Measurements from ENCODE around the gene IDH3G. TPM values are rescaled to one million over a fixed set of nuclear protein-coding genes. Genes with fewer than 3 reads are reported as not detected.

Gene IDH3G
- total and polyA plus RNA-seq, 2 donors (not counting 1 experiment from before 2014, with no cell fraction given): 44.6 to 55.7 TPM

GRCh38 chrX:153800746-153801145 lies 6.6 kb upstream of the IDH3G start:
- H3K27ac ChIP-seq (ENCODE audit: insufficient read depth, low read length): no peak overlapping the region
- H3K4me3 ChIP-seq (replicated peaks in 1 of 4; ENCODE audit: control extremely low read depth in 1 of 4, insufficient read depth in 1 of 4, low read depth in 3 of 4, low read length in 4 of 4): no peak overlapping the region
- no peak overlapping the region for H3K9ac ChIP-seq (ENCODE audit: insufficient read depth, low read length)
- peaks cover 8% of the 10 kb centered on the region for H3K36me3 ChIP-seq (ENCODE audit: control insufficient read depth, insufficient read depth, low read length)
- no peak overlapping the region for H3K4me2 ChIP-seq (ENCODE audit: extremely low read depth, insufficient read depth, low read length)
- no peaks in the 10 kb centered on the region for H4K20me1 ChIP-seq (ENCODE audit: control insufficient read depth, extremely low read depth, insufficient read depth, low read length)
- peaks cover 2% of the 10 kb centered on the region for H3K4me1 ChIP-seq (ENCODE audit: control insufficient read depth, extremely low read depth, insufficient read depth, low read length)
- no peak for DNase-seq (ENCODE audit: low read depth in 2 of 2)
- H3K27me3 ChIP-seq (ENCODE audit: control insufficient read depth, insufficient read depth, low read length): no peaks in the 10 kb centered on the region
- H3K79me2 ChIP-seq (ENCODE audit: control insufficient read depth, insufficient read depth, low read length): peaks cover 9% of the 10 kb centered on the region
- H2AFZ ChIP-seq (ENCODE audit: low read length): no peak overlapping the region
- no peak for TF ChIP-seq EZH2 (IDR thresholded peaks at IDR 0.05; ENCODE audit: low read length, missing control alignments)
- TF ChIP-seq, protein P1, sequence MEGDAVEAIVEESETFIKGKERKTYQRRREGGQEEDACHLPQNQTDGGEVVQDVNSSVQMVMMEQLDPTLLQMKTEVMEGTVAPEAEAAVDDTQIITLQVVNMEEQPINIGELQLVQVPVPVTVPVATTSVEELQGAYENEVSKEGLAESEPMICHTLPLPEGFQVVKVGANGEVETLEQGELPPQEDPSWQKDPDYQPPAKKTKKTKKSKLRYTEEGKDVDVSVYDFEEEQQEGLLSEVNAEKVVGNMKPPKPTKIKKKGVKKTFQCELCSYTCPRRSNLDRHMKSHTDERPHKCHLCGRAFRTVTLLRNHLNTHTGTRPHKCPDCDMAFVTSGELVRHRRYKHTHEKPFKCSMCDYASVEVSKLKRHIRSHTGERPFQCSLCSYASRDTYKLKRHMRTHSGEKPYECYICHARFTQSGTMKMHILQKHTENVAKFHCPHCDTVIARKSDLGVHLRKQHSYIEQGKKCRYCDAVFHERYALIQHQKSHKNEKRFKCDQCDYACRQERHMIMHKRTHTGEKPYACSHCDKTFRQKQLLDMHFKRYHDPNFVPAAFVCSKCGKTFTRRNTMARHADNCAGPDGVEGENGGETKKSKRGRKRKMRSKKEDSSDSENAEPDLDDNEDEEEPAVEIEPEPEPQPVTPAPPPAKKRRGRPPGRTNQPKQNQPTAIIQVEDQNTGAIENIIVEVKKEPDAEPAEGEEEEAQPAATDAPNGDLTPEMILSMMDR (conservative IDR thresholded peaks at IDR 0.05 in 1 of 2, IDR thresholded peaks at IDR 0.05 in 1 of 2; ENCODE audit: low read depth in 1 of 2, low read length in 2 of 2): no peak
- H3K9me3 ChIP-seq (ENCODE audit: control insufficient read depth, insufficient read depth, low read depth, low read length): no peaks in the 10 kb centered on the region

DNA sequence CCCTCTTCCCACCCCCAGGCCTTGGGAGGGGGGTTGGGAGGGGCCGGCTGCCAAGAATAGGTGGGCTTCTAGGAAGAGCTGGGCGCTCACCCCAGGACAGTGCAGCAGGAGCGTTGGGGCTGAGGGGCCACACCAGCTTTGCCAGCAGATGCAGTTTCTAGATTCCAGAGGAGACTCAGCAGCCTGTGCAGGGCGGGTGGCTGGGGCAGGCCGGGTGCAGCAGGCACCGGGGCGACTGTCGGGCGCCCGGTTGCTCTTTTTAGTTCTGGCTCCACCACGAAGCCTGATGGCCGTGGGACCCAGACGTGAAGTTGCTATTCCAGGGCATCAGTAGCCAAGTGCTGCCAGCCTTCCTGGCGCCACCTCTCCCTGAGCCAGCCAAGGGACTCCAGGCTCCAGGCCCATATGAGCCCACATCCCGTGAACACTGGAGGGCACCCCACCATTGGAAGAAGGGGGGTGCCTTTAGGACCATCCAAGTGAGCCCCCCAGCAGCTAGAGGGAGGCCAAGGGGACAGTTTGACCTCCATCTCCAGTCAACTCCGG lies 6.1 kb upstream of the IDH3G start:
- TF ChIP-seq, protein P1 (conservative IDR thresholded peaks at IDR 0.05 in 1 of 2, IDR thresholded peaks at IDR 0.05 in 1 of 2; ENCODE audit: low read depth in 1 of 2, low read length in 2 of 2): no peak
- no peak for TF ChIP-seq EZH2 (IDR thresholded peaks at IDR 0.05; ENCODE audit: low read length, missing control alignments)
- Histone ChIP-seq H3K4me3 (replicated peaks in 1 of 4; ENCODE audit: control extremely low read depth in 1 of 4, insufficient read depth in 1 of 4, low read depth in 3 of 4, low read length in 4 of 4) (no peak overlapping the region), H3K36me3 (ENCODE audit: control insufficient read depth, insufficient read depth, low read length) (peaks cover 8% of the 10 kb centered on the region), H3K27ac (ENCODE audit: insufficient read depth, low read length) (no peak overlapping the region), H3K9me3 (ENCODE audit: control insufficient read depth, insufficient read depth, low read depth, low read length) (no peaks in the 10 kb centered on the region), H3K4me2 (ENCODE audit: extremely low read depth, insufficient read depth, low read length) (no peak overlapping the region), H3K79me2 (ENCODE audit: control insufficient read depth, insufficient read depth, low read length) (peaks cover 14% of the 10 kb centered on the region), H2AFZ (ENCODE audit: low read length) (no peak overlapping the region), H3K9ac (ENCODE audit: insufficient read depth, low read length) (no peak overlapping the region), H4K20me1 (ENCODE audit: control insufficient read depth, extremely low read depth, insufficient read depth, low read length) (no peaks in the 10 kb centered on the region), H3K4me1 (ENCODE audit: control insufficient read depth, extremely low read depth, insufficient read depth, low read length) (peaks cover 3% of the 10 kb centered on the region), H3K27me3 (ENCODE audit: control insufficient read depth, insufficient read depth, low read length) (no peaks in the 10 kb centered on the region)
- no peak for DNase-seq (ENCODE audit: low read depth in 2 of 2)

- Histone ChIP-seq H3K4me2 (ENCODE audit: extremely low read depth, insufficient read depth, low read length) (no peak overlapping the region), H3K9ac (ENCODE audit: insufficient read depth, low read length) (no peak overlapping the region), H3K4me1 (ENCODE audit: control insufficient read depth, extremely low read depth, insufficient read depth, low read length) (peaks cover 3% of the 10 kb centered on the region), H3K27ac (ENCODE audit: insufficient read depth, low read length) (no peak overlapping the region), H3K79me2 (ENCODE audit: control insufficient read depth, insufficient read depth, low read length) (peaks cover 18% of the 10 kb centered on the region), H3K27me3 (ENCODE audit: control insufficient read depth, insufficient read depth, low read length) (no peaks in the 10 kb centered on the region), H3K4me3 (replicated peaks in 1 of 4; ENCODE audit: control extremely low read depth in 1 of 4, insufficient read depth in 1 of 4, low read depth in 3 of 4, low read length in 4 of 4) (no peak overlapping the region), H4K20me1 (ENCODE audit: control insufficient read depth, extremely low read depth, insufficient read depth, low read length) (no peaks in the 10 kb centered on the region), H3K9me3 (ENCODE audit: control insufficient read depth, insufficient read depth, low read depth, low read length) (no peaks in the 10 kb centered on the region), H3K36me3 (ENCODE audit: control insufficient read depth, insufficient read depth, low read length) (peaks cover 8% of the 10 kb centered on the region), H2AFZ (ENCODE audit: low read length) (no peak overlapping the region)
- DNase-seq (ENCODE audit: low read depth in 2 of 2): no peak
- TF ChIP-seq, protein P1 (conservative IDR thresholded peaks at IDR 0.05 in 1 of 2, IDR thresholded peaks at IDR 0.05 in 1 of 2; ENCODE audit: low read depth in 1 of 2, low read length in 2 of 2): no peak
- no peak for TF ChIP-seq EZH2 (IDR thresholded peaks at IDR 0.05; ENCODE audit: low read length, missing control alignments)
These were observed 5.2 kb upstream of the IDH3G start for GRCh38 chrX:153799326-153799725.

Data from fibroblast of lung (primary cell).